Stimulated activated CD4-positive, alpha-beta T cell treated with anti-CD3 and anti-CD28 coated beads, Interleukin-1b, Interleukin-23, amount 100 ng/mL, for 1 hour (primary cell): ENCODE measurements around the gene FAM120A.

ENCODE experiments used
- DNase-seq, 2 donors: peaks; one replicate each; pipeline ENCODE4 v3.0.0-alpha.2; 2020; ENCODE audit warnings: low read depth in 2 of 2

Gene FAM120A

DNA sequence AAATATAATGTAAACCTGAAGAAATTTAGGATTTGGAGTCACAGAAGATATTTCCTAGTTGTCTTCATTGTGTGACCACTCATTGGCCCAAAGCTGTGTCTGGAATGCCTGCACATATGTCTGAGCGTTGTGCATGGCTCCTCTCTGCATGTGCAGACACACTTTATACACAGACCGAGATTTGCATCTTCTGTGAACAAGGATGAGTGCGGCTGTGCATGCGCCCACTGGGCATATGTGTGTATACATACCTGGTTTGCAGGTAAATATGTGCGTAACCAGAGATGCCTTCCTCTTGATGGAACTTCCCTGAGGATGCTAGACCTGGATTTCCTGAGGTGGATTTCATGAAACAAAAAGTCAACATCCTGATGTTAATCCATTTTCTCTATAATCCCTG is 144.0 kb downstream of the FAM120A start:
- no peak for DNase-seq

DNA sequence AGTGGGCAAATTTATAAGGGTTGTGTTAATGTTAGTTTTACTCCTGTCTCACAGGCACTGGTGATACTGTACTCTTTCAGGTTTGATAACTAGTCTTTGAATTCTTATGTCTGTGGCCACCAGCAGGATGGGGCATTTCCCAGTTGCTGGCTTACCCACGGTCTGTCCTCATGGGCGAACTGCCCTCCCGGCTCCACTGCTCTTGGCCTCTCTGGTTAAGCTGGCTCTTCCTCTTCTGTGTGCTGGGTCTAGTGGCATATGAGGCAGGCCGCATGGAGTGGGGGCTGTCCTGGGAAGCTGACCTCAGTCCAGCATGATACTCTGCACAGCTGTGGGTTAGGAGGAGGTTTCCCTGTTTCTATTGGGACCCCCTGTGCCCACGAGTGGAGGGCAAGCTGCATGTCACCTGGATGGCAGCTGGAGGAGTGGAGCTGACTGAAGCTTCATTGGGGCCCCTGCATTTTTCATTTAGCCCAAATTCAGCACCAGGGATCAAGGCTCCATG is 144.4 kb downstream of the FAM120A start:
- DNase-seq, result no peak

DNA sequence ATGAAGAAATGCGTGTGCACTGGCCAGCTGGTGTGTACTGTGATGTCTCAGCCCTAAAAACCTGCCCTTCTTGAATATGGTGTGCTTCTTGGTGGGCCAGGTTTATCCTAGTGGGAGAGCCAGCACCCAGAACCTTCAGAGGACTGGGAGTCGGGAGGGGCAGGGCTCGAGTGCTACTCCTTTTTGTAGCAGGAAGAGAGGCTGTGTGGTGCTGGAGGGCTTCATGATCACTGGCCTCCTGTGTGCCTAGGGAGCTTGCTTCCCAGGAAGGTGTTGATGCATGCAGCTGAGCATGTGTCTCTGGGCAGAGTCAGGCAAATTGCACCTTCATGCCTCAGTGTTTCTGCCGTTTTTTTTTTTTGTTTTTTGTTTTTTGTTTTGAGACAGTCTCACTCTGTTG is 144.9 kb downstream of the FAM120A start:
- DNase-seq, result no peak

DNA sequence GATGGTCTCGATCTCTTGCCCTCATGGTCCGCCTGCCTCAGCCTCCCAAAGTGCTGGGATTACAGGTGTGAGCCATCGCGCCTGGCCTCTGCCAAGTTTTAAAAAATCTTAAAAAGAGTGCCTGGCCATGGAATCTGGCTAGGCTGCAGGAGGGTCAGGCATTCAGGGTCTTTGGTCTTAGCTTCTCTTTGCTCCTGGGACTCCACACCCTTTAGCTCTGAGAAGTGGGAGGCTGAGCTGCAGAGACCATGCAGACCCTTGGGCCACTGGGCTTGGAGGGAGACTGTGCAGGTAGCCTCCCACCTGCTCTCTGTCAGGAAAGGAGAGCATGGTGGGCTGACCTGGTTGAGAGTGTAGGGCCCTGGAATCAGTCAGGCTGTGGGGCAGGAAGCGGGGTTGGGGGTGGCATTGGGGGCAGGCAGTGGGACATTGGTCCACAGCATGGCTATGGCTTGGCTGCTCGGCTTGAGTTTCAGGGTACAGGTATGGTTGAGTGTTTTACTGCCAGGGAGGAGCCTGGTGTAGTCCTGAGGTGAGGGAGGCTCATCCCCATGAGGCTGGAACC is 145.7 kb downstream of the FAM120A start:
- DNase-seq, result no peak

DNA sequence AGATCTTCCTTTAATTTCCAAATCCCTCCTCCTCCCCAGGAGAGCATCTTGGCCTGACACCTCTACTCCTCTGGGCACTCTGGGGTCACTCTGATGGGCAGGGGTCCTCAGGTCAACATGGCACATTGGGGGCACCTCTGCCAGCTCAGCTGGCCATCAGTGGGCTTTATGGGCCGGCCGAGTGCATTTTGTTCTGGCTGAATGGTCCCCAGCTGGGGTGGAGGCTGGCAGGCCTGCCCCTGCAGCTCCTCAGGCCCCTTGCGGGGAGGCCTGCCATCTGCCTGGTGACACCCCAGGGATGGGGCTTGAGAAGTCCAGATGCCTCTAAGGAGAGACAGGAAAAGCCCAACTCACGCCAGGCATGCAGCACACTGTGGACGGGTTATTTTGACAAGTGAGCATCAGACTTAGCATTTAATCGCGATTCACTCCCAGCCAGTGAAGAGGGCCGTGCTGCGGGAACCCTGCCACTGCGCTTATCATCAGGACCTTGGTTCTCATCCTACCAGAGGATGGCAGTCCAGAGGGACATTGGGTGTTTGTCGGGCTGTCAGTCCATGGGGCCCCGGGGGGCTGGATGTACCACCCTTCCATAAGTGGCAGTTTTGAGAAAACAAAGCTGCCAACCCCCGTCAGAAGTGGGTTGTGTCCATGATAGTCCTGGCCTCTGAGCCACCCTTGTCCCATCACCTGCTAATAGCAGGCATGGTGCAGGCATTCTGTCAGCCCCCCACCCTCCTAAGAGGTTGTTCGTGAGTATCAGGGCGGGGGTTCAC is 146.6 kb downstream of the FAM120A start:
- no peak for DNase-seq

DNA sequence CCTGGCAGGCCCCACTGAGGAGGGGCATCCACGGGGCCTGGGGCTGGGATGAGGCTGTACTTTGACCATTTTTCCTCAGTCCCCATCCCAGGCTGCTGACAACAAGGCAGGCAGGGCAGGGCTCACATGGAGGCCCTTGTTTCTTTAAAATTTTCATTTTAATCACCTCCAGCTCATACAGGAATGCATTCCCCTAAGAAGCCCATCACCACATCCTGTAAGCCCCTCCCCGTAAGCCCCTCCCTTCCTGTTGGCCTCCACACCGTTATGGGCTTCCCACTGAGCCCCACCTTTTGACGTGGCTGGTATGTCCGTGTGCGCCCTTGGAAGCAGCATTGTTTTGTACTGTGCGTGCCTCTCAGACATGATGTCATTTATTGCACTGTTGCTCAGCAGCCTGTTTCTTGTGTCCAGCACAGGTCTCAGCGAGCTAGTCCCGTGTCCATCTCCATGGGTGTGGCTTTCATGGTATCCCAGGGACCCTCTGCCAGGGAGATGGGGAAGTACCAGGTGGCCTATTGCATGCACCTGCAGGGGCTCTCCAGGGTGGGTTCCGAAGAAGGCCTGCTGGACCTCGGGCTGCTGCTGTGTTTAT is 147.3 kb downstream of the FAM120A start:
- no peak for DNase-seq

DNA sequence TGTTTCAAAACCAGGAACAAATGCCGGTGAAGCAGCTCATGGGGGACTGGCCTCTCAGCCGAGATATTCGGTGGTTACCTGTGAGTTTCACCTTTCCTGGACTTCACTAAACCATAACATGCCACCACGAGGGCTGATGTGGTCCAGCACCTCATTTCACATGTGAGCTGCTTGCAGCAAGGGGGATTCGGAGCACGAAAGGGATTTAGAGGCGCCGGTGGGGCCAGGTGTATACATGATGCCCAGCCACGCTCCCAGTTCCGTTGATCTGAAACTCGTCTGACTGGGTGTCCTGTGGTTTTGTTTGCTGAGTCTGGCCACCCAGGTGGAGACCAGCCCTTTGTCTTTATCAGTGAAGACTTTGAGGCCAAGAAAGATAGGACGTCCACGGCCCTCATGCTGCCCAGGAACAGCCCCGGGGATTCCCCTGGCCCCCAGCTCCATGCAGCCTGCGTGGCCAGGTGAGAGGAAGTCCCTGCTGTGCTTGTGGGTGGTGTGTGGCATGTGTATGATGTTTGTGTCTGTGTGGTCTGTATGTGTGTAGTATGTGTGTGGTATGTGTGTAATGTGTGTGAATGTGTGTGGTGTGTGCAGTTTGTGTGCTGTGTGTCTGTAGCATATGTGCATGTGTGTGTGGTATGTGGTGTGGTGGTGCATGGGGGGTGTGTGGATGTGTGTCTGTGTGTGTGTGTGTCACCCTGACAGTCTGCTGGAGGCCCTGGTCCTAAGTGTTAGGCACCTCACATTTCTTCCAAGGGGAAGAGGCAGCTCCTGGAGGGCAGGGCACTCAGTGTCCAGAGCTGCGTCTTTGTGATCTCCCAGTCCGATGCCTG is 148.3 kb downstream of the FAM120A start:
- DNase-seq, result no peak

DNA sequence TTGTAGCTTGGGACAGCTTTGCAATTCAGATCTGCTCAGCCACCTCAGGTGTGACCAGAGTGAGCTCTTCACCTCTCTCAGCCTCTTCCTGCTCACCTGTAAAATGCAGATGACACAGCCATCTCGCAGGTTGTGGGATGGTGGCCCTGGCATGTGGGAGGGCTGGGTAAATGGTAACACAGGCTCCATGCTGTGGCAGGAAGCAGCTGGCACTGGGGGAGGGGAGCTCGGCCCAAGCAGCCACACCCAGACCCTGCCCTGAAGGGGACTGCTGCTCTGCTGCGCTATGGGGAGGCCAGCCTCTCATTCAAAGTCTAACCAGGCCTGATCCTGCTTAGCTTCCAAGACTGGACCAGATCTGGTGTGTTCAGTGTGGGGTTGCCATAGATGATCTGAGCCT is 149.0 kb downstream of the FAM120A start:
- DNase-seq, result no peak

DNA sequence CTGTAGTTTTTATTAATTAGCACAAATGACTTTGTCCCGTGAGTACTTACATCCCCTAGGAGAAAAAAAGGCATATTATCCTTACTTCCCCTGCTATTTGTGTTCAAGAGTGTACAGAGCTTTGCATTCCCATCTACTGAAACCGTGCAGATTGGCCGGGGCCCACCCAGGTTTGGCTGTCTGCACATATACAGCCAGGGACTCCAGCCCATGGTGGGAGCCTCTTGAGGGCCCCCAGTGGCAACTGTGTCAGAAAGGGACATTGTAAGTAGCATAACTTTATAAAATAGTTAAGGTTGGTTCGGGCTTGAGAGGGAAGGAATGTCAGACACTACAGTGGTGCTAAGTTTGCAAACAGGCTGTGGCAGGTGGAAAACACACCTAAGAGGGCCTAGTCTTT is 149.6 kb downstream of the FAM120A start:
- no peak for DNase-seq

DNA sequence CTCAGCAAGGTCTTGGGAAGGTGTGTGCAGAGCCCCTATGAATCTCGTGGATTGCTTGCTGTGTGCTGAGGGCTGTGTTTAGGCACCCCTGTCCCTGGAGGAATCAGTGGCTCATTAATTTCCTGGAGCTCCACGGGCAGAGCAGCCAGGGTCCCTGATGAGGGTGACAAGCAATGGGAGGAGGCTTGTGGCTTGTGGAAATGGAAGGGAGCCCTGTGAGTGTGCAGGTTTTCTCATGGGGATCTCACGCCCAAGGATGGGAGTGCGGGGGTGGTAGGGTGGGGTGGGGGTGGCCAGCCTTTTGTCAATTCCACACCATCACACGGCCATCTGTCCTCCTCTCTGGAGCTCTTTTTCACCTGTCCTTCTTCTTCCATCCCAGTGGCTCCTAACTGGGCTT is 150.2 kb downstream of the FAM120A start:
- DNase-seq, result no peak

DNA sequence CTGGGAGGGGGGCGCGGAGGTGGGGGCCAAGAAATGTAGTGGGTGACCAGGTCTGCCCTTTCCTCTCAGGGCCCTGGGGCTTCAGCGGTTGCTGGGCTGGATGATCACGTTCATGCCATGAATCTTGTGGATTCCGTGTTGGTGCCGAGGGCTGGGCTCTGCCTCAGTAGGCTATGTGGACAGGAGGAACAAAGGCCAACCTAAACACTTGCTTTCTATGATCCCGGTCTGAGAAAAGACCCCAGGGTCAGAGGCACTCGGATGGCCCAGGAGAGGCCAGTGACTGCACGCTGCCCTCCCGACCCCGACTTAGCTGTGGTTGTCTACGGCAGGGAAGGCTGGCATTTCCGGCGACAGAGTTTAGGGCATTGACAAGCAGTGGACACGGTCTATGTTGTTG is 151.5 kb downstream of the FAM120A start:
- DNase-seq, result no peak

DNA sequence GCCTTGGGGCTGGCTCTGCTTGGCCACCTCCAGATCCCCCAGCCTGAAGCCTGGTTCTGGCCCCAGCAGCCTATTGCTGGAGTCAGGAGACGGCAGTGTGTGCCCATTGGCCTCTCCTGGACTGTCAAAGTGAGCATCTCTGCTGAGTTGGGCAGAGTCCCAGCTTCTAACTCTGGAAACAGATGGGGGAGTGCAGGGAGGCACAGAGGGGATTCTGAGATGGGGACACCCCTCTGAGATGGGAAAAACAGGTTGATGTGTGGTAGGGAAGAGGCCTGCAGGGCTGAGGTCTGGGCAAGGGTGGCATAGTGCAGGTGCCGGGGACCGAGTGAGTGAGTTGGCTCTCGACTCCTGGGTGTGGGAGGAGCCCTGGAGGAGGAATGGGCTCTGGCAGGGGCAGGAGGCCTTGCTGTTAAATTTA is 152.4 kb downstream of the FAM120A start:
- DNase-seq, result no peak

DNA sequence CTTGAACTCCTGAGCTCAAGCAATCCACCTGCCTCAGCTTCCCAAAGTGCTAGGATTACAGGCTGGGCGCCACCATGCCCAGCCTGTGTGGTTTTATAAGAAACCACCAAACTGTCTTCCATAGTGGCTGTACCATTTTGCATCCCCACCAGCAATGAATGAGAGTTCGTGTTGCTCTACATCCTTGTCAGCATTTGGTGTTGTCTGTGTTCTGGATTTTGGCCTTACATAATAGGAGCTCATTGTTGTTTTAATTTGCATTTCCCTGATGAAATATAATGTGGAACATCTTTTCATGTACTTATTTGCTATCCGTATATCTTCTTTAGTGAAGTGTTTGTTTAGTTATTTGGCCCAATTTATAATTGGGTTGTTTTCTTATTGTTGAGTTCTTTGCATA is 154.7 kb downstream of the FAM120A start:
- DNase-seq, result no peak

DNA sequence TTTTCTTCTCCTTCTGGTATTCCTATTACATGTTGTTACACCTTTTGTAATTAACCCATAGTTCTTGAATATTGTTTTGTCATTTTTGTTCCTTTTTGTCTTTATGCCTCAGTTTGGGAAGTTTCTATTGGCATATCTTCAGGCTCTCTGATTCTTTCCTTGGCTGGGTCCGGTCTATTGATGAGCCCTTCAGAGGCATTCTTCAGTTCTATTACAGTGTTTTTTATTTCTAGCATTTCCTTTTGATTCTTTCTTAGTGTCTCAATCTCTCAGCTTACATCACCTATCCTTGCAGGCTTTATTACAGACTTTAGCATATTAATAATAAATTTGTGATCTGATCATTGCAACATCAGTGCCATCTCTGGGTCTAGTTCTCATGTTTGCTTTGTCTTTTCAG is 158.7 kb downstream of the FAM120A start:
- no peak for DNase-seq

DNA sequence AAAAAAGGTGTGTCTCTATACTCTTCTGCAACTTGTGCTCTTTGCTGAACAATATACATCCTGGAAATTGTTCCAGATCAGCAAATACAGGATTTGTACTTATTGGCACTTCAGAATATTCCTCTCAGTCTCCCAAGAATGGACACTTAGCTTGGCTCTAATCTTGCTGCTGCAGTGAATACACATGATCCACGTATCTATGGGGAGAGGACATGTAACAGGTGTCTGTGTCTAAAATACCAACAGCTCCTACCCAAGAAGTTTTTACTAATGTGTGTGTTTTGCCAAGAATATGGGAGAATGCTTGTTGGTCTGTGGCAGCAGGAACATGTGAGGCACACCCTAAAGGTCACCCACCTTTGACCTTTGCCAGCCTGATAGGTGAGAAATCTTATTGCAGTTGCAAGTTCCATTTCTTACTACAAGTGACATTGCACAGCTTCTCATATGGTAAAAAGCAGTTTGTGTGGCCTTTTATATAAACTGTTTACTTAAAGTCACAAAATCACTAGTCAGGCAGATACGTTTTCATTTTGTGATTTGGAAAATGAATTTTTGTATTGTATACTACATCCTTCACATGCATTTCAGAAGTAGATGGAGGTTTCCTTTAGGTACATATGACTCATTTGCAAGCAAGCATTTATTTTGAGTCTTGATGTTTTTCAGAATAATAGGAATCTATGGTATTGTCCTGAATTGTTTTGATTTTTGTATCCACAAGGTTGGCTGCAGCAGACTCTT is 160.7 kb downstream of the FAM120A start:
- no peak for DNase-seq

DNA sequence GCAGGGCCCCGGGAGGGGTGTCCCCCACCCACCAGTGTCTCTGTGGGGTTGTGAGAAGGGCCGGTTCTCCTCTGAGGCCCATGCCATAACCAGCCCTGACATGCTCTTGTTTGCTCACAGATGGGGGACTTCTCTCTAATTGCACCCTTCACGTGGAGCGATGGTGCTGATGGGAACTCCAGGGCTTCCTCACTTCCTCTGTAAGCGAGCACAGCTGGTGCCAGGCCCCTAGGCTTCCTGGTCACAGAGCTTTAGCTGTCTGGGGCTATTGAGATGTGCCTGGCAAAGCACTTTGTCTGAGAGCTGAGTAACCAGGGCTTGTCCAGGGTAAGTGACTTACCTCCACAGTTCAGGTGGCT is 161.3 kb downstream of the FAM120A start:
- no peak for DNase-seq

DNA sequence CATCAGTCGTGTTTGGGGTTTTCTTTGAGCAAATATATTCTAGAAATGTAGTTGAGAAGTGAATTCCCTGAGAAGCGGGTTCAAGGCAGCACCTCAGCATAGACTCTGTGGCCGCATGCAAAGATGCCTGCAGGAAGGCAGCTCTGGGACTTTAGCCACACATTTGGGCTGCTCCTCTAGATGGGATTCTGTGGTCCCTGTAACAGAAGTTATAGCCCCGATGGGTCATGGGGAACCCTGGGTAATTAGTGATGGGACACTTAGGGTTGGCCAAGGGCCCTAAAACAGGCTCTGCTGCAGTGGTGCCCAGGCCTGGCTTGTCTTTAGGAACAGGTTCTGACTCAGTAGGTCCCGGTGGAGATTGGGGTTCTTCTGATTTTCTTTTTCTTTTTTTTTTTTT is 161.7 kb downstream of the FAM120A start:
- no peak for DNase-seq

DNA sequence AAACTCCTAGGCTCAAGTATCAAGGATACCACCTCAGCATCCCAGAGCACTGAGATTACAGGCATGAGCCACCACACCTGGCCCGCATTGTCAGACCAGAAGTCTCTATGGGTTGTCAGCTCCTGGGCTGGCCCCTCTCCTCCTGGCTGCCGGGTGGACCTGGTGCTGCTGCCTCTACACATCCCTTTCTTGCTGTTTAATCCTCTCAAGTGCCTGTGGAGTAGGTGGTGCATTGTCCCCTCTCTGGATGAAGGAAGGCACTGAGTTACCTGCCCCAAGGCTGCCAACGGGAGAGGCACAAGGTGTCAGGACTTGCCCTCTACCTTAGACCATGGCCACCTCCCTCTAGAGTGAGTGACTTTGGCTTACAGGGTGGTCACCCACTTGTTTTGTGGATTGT is 162.3 kb downstream of the FAM120A start:
- DNase-seq, result no peak

DNA sequence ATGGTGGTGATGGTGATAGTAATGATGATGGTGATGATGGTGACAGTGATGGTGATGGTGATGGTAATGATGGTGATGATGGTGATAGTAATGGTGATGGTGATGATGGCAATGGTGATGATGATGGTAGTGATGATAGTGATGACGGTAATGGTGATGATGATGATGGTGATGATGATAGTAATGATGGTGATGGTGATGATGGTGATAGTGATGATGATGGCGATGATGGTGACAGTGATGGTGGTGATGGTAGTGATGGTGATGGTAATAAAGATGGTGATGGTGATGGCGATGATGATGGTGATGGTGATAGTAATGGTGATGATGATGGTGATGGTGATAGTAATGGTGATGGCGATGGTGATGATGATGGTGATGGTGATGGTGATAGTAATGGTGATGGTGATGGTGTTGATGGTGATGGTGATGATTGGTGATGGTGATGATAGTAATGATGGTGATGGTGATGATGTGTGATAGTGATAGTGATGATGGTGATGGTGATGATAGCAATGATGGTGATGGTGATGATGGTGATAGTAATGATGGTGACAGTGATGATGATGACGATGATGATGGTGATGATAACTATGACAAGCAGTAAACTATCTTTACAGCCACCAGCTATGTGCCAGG is 163.5 kb downstream of the FAM120A start:
- no peak for DNase-seq
